ENCODE data around the gene RAN. TPM values are rescaled to one million over a fixed set of nuclear protein-coding genes. Genes with fewer than 3 reads are reported as not detected.
"Not testable (repeated sequence)": the region's sequence is repeated elsewhere in the genome, so short reads cannot be mapped to it uniquely, and the experiment has no call there.

Gene RAN
- total RNA-seq, 1 experiment from 2014 or later, result 894 TPM

DNA sequence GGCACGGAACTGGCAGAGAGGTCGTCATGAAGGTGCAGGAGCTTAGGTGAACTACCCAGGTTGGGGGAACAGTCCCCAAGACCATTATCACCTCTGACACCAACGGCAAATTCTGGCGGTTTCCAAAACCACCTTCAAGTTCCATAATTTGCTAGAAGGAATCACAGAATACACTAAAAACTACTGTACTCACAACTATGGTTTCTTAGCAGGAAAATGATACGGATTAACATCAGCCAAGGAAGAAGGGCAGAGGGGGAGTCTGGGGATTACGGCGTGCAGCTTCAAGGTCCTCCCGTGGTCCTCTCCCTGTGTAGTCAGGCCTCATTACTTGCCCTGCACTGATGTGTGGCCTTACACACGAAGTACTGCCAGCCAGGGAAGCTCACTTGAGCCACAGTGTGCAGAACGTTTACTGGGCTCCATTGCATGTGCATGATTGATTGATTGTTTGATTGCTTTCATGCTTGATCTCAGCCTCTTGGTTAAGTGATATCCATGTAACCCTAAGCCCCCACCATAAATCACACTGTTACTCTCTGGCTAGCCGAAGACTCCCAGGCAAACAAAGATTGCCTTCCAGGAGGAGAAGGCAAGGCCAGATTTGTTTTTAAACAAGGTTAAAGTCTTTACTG is 32.0 kb upstream of the RAN start:
- POLR2A ChIA-PET (ENCODE audit: unreplicated experiment), result no interaction called here
- H3F3A ChIP-seq (ENCODE audit: insufficient read depth, low read depth), result no peaks in the 10 kb centered on the region
- intact Hi-C loops (cut with micrococcal nuclease; ENCODE audit: unreplicated experiment), result loop anchor here (5.0 kb wide), 1 partner anchor 32 kb away; the partner anchor contains the start of gene RAN
- no peaks in the 10 kb centered on the region for H3K9me2 ChIP-seq (ENCODE audit: insufficient read depth)
- TF ChIP-seq EZH2 (IDR thresholded peaks at IDR 0.05; ENCODE audit: low read depth), result no peak
- TF ChIP-seq, protein P1, sequence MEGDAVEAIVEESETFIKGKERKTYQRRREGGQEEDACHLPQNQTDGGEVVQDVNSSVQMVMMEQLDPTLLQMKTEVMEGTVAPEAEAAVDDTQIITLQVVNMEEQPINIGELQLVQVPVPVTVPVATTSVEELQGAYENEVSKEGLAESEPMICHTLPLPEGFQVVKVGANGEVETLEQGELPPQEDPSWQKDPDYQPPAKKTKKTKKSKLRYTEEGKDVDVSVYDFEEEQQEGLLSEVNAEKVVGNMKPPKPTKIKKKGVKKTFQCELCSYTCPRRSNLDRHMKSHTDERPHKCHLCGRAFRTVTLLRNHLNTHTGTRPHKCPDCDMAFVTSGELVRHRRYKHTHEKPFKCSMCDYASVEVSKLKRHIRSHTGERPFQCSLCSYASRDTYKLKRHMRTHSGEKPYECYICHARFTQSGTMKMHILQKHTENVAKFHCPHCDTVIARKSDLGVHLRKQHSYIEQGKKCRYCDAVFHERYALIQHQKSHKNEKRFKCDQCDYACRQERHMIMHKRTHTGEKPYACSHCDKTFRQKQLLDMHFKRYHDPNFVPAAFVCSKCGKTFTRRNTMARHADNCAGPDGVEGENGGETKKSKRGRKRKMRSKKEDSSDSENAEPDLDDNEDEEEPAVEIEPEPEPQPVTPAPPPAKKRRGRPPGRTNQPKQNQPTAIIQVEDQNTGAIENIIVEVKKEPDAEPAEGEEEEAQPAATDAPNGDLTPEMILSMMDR (conservative IDR thresholded peaks at IDR 0.05), result no peak
- CTCF ChIA-PET, result interaction anchor here (1.3 kb wide), 1 partner anchor 10 kb away, joined by 3 read pairs; no protein-coding TSS in a partner anchor
- no peaks in the 10 kb centered on the region for H3K79me2 ChIP-seq (ENCODE audit: low read depth)
- H3K4me3 ChIP-seq, result peak overlapping the region; percentile 54
- no peaks in the 10 kb centered on the region for H4K20me1 ChIP-seq (ENCODE audit: insufficient read depth)
- no peak for DNase-seq
- H3K4me1 ChIP-seq (replicated peaks; ENCODE audit: insufficient read depth), result 0 out of 2 replicates have a peak, but pooled peaks cover 5% of the 10 kb centered on the region
- H3K4me2 ChIP-seq, result peak overlapping the region; percentile 94
- H3K27me3 ChIP-seq (ENCODE audit: insufficient read depth, low read depth), result no peaks in the 10 kb centered on the region
- BruUV-seq (replicated peaks), result no TSS peak
- peak overlapping the region; percentile 79 for H2AFZ ChIP-seq
- no peaks in the 10 kb centered on the region for H3K9me3 ChIP-seq (ENCODE audit: insufficient read depth, low read depth)
- no peak overlapping the region for H3K27ac ChIP-seq
- H3K36me3 ChIP-seq (ENCODE audit: low read depth), result no peaks in the 10 kb centered on the region

DNA sequence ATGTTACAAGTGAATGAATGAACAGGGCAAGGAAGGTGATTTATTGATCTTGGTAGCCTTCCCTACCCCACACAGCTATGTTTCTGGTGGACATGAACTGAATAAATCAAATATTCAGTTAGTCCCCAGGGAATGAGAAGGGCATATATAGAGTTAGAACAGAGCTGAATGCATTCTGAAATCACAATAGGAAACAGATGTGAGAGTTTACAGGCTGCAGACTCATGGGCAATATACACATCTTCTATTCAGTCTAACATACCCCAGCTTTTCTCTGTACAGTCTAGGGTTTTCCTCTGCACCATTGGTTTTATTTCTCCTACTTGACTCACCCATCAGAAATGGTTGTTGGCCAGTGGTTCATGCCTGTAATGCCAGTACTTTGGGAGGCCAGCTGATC is 25.5 kb upstream of the RAN start:
- Histone ChIP-seq H3K27ac (no peak overlapping the region), H3K79me2 (ENCODE audit: low read depth) (no peaks in the 10 kb centered on the region), H3K4me2 (no peak overlapping the region), H4K20me1 (ENCODE audit: insufficient read depth) (no peaks in the 10 kb centered on the region), H3K27me3 (ENCODE audit: insufficient read depth, low read depth) (no peaks in the 10 kb centered on the region), H3K4me3 (no peak overlapping the region), H3K9me2 (ENCODE audit: insufficient read depth) (no peaks in the 10 kb centered on the region), H3F3A (ENCODE audit: insufficient read depth, low read depth) (peaks cover 16% of the 10 kb centered on the region; the same call in 1 of the 2 replicates), H2AFZ (no peak overlapping the region), H3K4me1 (replicated peaks; ENCODE audit: insufficient read depth) (peaks cover 20% of the 10 kb centered on the region), H3K36me3 (ENCODE audit: low read depth) (no peaks in the 10 kb centered on the region), H3K9me3 (ENCODE audit: insufficient read depth, low read depth) (no peaks in the 10 kb centered on the region)
- ChIA-PET POLR2A (ENCODE audit: unreplicated experiment) (no interaction called here), CTCF (no interaction called here)
- no peak for TF ChIP-seq EZH2 (IDR thresholded peaks at IDR 0.05; ENCODE audit: low read depth)
- TF ChIP-seq, protein P1 (conservative IDR thresholded peaks at IDR 0.05), result no peak
- intact Hi-C loops (cut with micrococcal nuclease; ENCODE audit: unreplicated experiment), result no loop called here
- DNase-seq, result no peak
- BruUV-seq (replicated peaks), result no TSS peak

DNA sequence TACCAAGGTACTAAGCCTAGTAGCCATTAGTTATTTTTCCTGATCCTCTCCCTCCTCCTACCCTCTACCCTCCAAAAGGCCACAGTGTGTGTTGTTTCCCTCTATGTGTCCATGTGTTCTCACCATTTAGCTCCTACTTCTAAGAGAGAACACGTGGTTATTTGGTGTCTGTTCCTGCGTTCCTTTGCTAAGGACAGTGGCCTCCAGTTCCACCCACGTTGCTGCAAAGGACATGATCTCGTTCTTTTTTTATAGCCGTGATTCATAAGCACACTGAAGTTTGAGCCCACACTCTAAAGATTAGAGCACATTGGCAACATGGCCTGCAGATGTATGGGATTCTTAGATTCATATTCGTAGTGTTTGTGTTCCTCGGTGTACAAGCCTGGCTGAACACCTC is 24.8 kb upstream of the RAN start:
- DNase-seq, result no peak
- Histone ChIP-seq H3K4me3 (no peak overlapping the region), H4K20me1 (ENCODE audit: insufficient read depth) (no peaks in the 10 kb centered on the region), H2AFZ (no peak overlapping the region), H3K27me3 (ENCODE audit: insufficient read depth, low read depth) (no peaks in the 10 kb centered on the region), H3K27ac (no peak overlapping the region), H3K79me2 (ENCODE audit: low read depth) (no peaks in the 10 kb centered on the region), H3K4me1 (replicated peaks; ENCODE audit: insufficient read depth) (peaks cover 20% of the 10 kb centered on the region), H3K36me3 (ENCODE audit: low read depth) (no peaks in the 10 kb centered on the region), H3K4me2 (no peak overlapping the region), H3K9me2 (ENCODE audit: insufficient read depth) (no peaks in the 10 kb centered on the region), H3K9me3 (ENCODE audit: insufficient read depth, low read depth) (no peaks in the 10 kb centered on the region), H3F3A (ENCODE audit: insufficient read depth, low read depth) (peaks cover 16% of the 10 kb centered on the region; the same call in 1 of the 2 replicates)
- no TSS peak for BruUV-seq (replicated peaks)
- ChIA-PET POLR2A (ENCODE audit: unreplicated experiment) (no interaction called here), CTCF (no interaction called here)
- TF ChIP-seq EZH2 (IDR thresholded peaks at IDR 0.05; ENCODE audit: low read depth), result no peak
- TF ChIP-seq, protein P1 (conservative IDR thresholded peaks at IDR 0.05), result no peak
- intact Hi-C loops (cut with micrococcal nuclease; ENCODE audit: unreplicated experiment), result no loop called here

DNA sequence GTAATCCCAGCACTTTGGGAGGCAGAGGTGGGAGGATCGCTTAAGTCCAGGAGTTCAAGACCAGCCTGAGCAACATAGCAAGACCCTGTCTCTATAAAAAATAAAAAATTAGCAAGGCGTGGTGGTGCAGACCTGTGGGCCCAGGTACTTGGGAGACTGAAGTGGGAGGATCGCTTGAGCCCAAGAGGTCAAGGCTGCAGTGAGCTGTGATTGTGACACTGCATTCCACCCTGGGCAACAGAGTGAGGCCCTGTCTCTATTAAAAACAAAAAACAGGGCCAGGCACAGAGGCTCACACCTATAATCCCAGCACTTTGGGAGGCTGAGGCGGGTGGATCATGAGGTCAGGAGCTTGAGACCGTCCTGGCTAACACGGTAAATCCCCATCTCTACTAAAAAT is 23.8 kb upstream of the RAN start:
- intact Hi-C loops (cut with micrococcal nuclease; ENCODE audit: unreplicated experiment); H3K4me2 ChIP-seq; H3K27me3 ChIP-seq (ENCODE audit: insufficient read depth, low read depth); H2AFZ ChIP-seq; H3K9me2 ChIP-seq (ENCODE audit: insufficient read depth); H4K20me1 ChIP-seq (ENCODE audit: insufficient read depth); CTCF ChIA-PET; H3K36me3 ChIP-seq (ENCODE audit: low read depth); H3K27ac ChIP-seq; POLR2A ChIA-PET (ENCODE audit: unreplicated experiment); H3K9me3 ChIP-seq (ENCODE audit: insufficient read depth, low read depth); H3K79me2 ChIP-seq (ENCODE audit: low read depth); DNase-seq; BruUV-seq (replicated peaks); H3K4me3 ChIP-seq: not testable (repeated sequence)
- peaks cover 16% of the 10 kb centered on the region; the same call in 1 of the 2 replicates for H3F3A ChIP-seq (ENCODE audit: insufficient read depth, low read depth)
- H3K4me1 ChIP-seq (replicated peaks; ENCODE audit: insufficient read depth), result peaks cover 20% of the 10 kb centered on the region

DNA sequence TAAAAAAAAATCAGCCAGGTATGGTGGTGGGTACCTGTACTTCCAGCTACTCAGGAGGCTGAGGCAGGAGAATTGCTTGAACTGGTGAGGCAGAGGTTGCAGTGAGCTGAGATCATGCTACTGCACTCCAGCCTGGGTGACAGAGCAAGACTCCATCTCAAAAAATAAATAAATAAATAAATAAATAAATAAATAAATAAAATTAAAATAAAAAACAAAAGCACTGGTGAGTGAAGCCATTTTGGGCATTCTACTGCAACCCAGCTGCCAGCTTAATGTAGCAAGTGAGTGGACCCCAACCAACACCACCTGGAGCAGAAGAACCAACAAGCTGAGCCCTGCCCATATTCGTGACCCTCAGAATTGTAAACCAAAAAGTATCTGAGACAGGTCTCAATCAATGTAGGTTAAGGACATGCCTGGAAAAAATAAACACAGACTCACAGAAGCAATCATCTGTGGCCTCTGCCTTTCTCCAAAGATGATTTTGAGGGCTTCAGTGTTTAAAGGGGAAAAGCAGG is 23.0 kb upstream of the RAN start:
- intact Hi-C loops (cut with micrococcal nuclease; ENCODE audit: unreplicated experiment); H3K36me3 ChIP-seq (ENCODE audit: low read depth); BruUV-seq (replicated peaks); H3K4me3 ChIP-seq; POLR2A ChIA-PET (ENCODE audit: unreplicated experiment); H3K9me2 ChIP-seq (ENCODE audit: insufficient read depth); H2AFZ ChIP-seq; H3K27me3 ChIP-seq (ENCODE audit: insufficient read depth, low read depth); H3K9me3 ChIP-seq (ENCODE audit: insufficient read depth, low read depth); DNase-seq; H4K20me1 ChIP-seq (ENCODE audit: insufficient read depth); H3K79me2 ChIP-seq (ENCODE audit: low read depth): not testable (repeated sequence)
- H3K4me1 ChIP-seq (replicated peaks; ENCODE audit: insufficient read depth), result peaks cover 20% of the 10 kb centered on the region
- H3K4me2 ChIP-seq, result peak overlapping the region; percentile 46
- H3F3A ChIP-seq (ENCODE audit: insufficient read depth, low read depth), result peaks cover 16% of the 10 kb centered on the region; the same call in 1 of the 2 replicates
- peak overlapping the region; percentile 70 for H3K27ac ChIP-seq
- CTCF ChIA-PET, result interaction anchor here (1.1 kb wide), 1 partner anchor 9 kb away, joined by 3 read pairs; the partner anchor contains the start of gene STX2
